Body of pancreas (tissue), 4 donors: ENCODE results near the gene CEP162. TPM values are rescaled to one million over a fixed set of nuclear protein-coding genes. Genes with fewer than 3 reads are reported as not detected.

Source experiments
- ATAC-seq: fragments of 150-250 bp; one replicate; pipeline ENCODE4 v1.9.1; 2016
- DNase-seq, 4 donors: peaks; one replicate each; pipeline ENCODE4 v3.0.0-alpha.2; 2019
- H3K27ac ChIP-seq, 4 donors: fragments of 200-600 bp; sonication (generic); 1 replicate in 3 of 4; 2 replicates in 1 of 4; pipeline versions ENCODE4 v1.5.1 to v1.6.1; 2016 to 2019; ENCODE audit warnings: mild to moderate bottlenecking in 1 of 4, mixed read lengths in 1 of 4, moderate library complexity in 1 of 4
- H3K27me3 ChIP-seq, 2 donors: fragments of 200-600 bp; sonication (generic); one replicate each; pipeline ENCODE4 v1.6.0; 2016; ENCODE audit warnings: mild to moderate bottlenecking in 1 of 2
- H3K36me3 ChIP-seq, 2 donors: fragments of 200-600 bp; sonication (generic); replicated peaks in 1 of 2; 2 replicates each; pipeline ENCODE4 v1.5.1; 2016; ENCODE audit warnings: low read depth in 2 of 2; ENCODE audit not compliant: insufficient read depth in 1 of 2
- H3K4me1 ChIP-seq: fragments of 200-600 bp; sonication (generic); one replicate; pipeline ENCODE4 v1.6.0; 2016
- H3K4me3 ChIP-seq, 2 donors: fragments of 200-600 bp; sonication (generic); 1 replicate in 1 of 2; 2 replicates in 1 of 2; pipeline ENCODE4 v1.5.1; 2016 to 2019
- H3K9me3 ChIP-seq, 3 donors: fragments of 200-600 bp; sonication (generic); 1 replicate in 2 of 3; 2 replicates in 1 of 3; pipeline ENCODE4 v1.5.1; 2016
- CTCF ChIP-seq, 7 experiments: fragments of 450-650 bp in 4 of 7; fragments of 200-600 bp in 3 of 7; sonication (generic) in 3 of 7; IDR thresholded peaks; one replicate each; pipeline ENCODE4 v1.5.1; 2016 to 2019; ENCODE audit warnings: antibody characterized with exemption in 7 of 7
- POLR2A ChIP-seq, 3 donors: fragments of 450-650 bp; IDR thresholded peaks; one replicate each; pipeline ENCODE4 v1.6.1; 2016; ENCODE audit warnings: antibody characterized with exemption in 3 of 3, mild to moderate bottlenecking in 2 of 3
- WGBS, 2 donors: methylation state at CpG; one replicate each; pipeline ENCODE4 v1.1.5; 2017; 5-methylcytosine and 5-hydroxymethylcytosine counted together
- intact Hi-C: fragments of 100-400 bp; cut with DNase I; formaldehyde crosslinking; loops from one replicate; pipeline ENCODE4 v1.15.1; 2023
- total RNA-seq, 2 donors: library from RNA; depleted of rRNA; stranded (reverse); fragments of >200 nt; gene quantifications; one replicate each; pipeline ENCODE4 v1.1.0, GENCODE V29; 2016

Gene CEP162
- total RNA-seq, 2 donors from 2014 or later, result 3.0 to 9.6 TPM

- H3K36me3 ChIP-seq, result no peaks in the 10 kb centered on the region
- no peaks in the 10 kb centered on the region for H3K4me1 ChIP-seq
- DNase-seq (no peak), ATAC-seq (no peak)
- H3K9me3 ChIP-seq, result no peaks in the 10 kb centered on the region
- no peak overlapping the region for H3K4me3 ChIP-seq
- intact Hi-C loops, result no loop called here
- whole genome bisulfite sequencing, 2 donors, result 33 to 39% methylated on average over 6 of the region's 6 CpGs
- TF ChIP-seq CTCF (IDR thresholded peaks at IDR 0.05) (no peak), POLR2A (IDR thresholded peaks at IDR 0.05) (no peak)
- no peak overlapping the region for H3K27ac ChIP-seq
- H3K27me3 ChIP-seq, result no peaks in the 10 kb centered on the region
Observed at GRCh38 chr6:84074988-84075781, 152.3 kb downstream of the CEP162 start.

Other genes starting within 250 kb of the CEP162 start
- gene MRAP2, start 193.9 kb downstream of the CEP162 start, total RNA-seq, result 1 to 10 TPM; 2.3 to 3.6 TPM